Progenitor cell of endocrine pancreas (in vitro differentiated cells): Measurements from ENCODE around the gene SNX1. TPM values are rescaled to one million over a fixed set of nuclear protein-coding genes. Genes with fewer than 3 reads are reported as not detected.
A peak's percentile ranks its signal among the peaks of the same experiment; 100 is the strongest.

ENCODE experiments used
- DNase-seq: peaks from one replicate; pipeline ENCODE4 v3.0.0; 2021; ENCODE audit warnings: low spot score; ENCODE audit not compliant: unreplicated experiment
- H3K27ac Mint-ChIP-seq: 2 replicates; pipeline ENCODE4 v1.8.0; 2021; ENCODE audit warnings: mild to moderate bottlenecking, moderate library complexity, mixed read lengths
- H3K27me3 Mint-ChIP-seq: 2 replicates; pipeline ENCODE4 v1.8.0; 2021; ENCODE audit warnings: mixed read lengths
- H3K36me3 Mint-ChIP-seq: 2 replicates; pipeline ENCODE4 v1.8.0; 2022; ENCODE audit warnings: mixed read lengths; ENCODE audit not compliant: insufficient read depth
- H3K4me1 Mint-ChIP-seq: 2 replicates; pipeline ENCODE4 v1.8.0; 2021; ENCODE audit warnings: low read depth, mixed read lengths
- H3K4me3 Mint-ChIP-seq: 2 replicates; pipeline ENCODE4 v1.8.0; 2021; ENCODE audit warnings: low read depth, mild to moderate bottlenecking, moderate library complexity, mixed read lengths
- H3K9me3 Mint-ChIP-seq: 2 replicates; pipeline ENCODE4 v1.8.0; 2021; ENCODE audit warnings: low read depth, mixed read lengths
- CTCF ChIP-seq: fragments of 200-600 bp; sonication (generic); IDR thresholded peaks from one replicate; pipeline ENCODE4 v1.5.0; 2021; ENCODE audit warnings: antibody characterized with exemption, mild to moderate bottlenecking; ENCODE audit not compliant: unreplicated experiment
- total RNA-seq: library from RNA; stranded (reverse); gene quantifications from 2 replicates; pipeline ENCODE4 v1.2.1, GENCODE V29; 2021

SNX1 gene
- total RNA-seq, 1 donor from 2014 or later: 91.4 TPM

- Mint-ChIP-seq H3K27ac (no peak overlapping the region), H3K4me1 (peaks cover 21% of the 10 kb centered on the region), H3K4me3 (no peak overlapping the region), H3K36me3 (peaks cover 1% of the 10 kb centered on the region), H3K9me3 (no peaks in the 10 kb centered on the region), H3K27me3 (peaks cover 26% of the 10 kb centered on the region)
- no peak for TF ChIP-seq CTCF
- no peak for DNase-seq
These were observed 52.8 kb downstream of the SNX1 start for GRCh38 chr15:64148581-64148980.

- no peak overlapping the region for H3K27ac Mint-ChIP-seq
- peaks cover 23% of the 10 kb centered on the region for H3K4me1 Mint-ChIP-seq
- peaks cover 2% of the 10 kb centered on the region for H3K36me3 Mint-ChIP-seq
- peak overlapping the region; percentile 24 for H3K4me3 Mint-ChIP-seq
- TF ChIP-seq CTCF: no peak
- H3K9me3 Mint-ChIP-seq: no peaks in the 10 kb centered on the region
- no peak for DNase-seq
- H3K27me3 Mint-ChIP-seq: peaks cover 26% of the 10 kb centered on the region
These were observed 53.6 kb downstream of the SNX1 start for GRCh38 chr15:64149424-64149823.

GRCh38 chr15:64149893-64150578 is 54.3 kb downstream of the SNX1 start:
- TF ChIP-seq CTCF: no peak
- Mint-ChIP-seq H3K9me3 (no peaks in the 10 kb centered on the region), H3K27me3 (peaks cover 26% of the 10 kb centered on the region), H3K4me3 (peak overlapping the region; percentile 24), H3K27ac (no peak overlapping the region), H3K4me1 (peaks cover 21% of the 10 kb centered on the region), H3K36me3 (peaks cover 3% of the 10 kb centered on the region)
- DNase-seq: no peak

- H3K27me3 Mint-ChIP-seq: peaks cover 26% of the 10 kb centered on the region
- peaks cover 5% of the 10 kb centered on the region for H3K36me3 Mint-ChIP-seq
- DNase-seq: peak; percentile 25
- no peak for TF ChIP-seq CTCF
- H3K27ac Mint-ChIP-seq: peak within 1 kb of the TSS; percentile 16
- H3K4me1 Mint-ChIP-seq: peaks cover 13% of the 10 kb centered on the region
- H3K4me3 Mint-ChIP-seq: peak within 1 kb of the TSS; percentile 72
- no peaks in the 10 kb centered on the region for H3K9me3 Mint-ChIP-seq
These were observed 56.1 kb downstream of the SNX1 start, which contains the start of gene SNX22 for GRCh38 chr15:64151727-64152506. TSS of gene SNX22 (plus strand) at chr15:64151731. CDS start at chr15:64151776, 45 bp downstream.

GRCh38 chr15:64152507-64153387 is 57.0 kb downstream of the SNX1 start:
- DNase-seq: no peak
- peaks cover 10% of the 10 kb centered on the region for H3K4me1 Mint-ChIP-seq
- no peak for TF ChIP-seq CTCF
- peaks cover 8% of the 10 kb centered on the region for H3K36me3 Mint-ChIP-seq
- no peaks in the 10 kb centered on the region for H3K9me3 Mint-ChIP-seq
- H3K27ac Mint-ChIP-seq: peak overlapping the region; percentile 16
- H3K4me3 Mint-ChIP-seq: peak overlapping the region; percentile 52
- H3K27me3 Mint-ChIP-seq: peaks cover 26% of the 10 kb centered on the region
